Endothelial cell (in vitro differentiated cells): ENCODE data around the gene ERGIC1. TPM values are rescaled to one million over a fixed set of nuclear protein-coding genes. Genes with fewer than 3 reads are reported as not detected.

Experiments used
- DNase-seq: peaks from one replicate; pipeline ENCODE4 v3.0.0; 2021; ENCODE audit warnings: low spot score
- H3K27ac Mint-ChIP-seq: one replicate; pipeline ENCODE4 v1.8.0; 2021; ENCODE audit warnings: mixed read lengths, inconsistent platforms; ENCODE audit not compliant: unreplicated experiment
- H3K27me3 Mint-ChIP-seq: one replicate; pipeline ENCODE4 v1.8.0; 2021; ENCODE audit warnings: mild to moderate bottlenecking, moderate library complexity, mixed read lengths, inconsistent platforms; ENCODE audit not compliant: unreplicated experiment
- H3K36me3 Mint-ChIP-seq: one replicate; pipeline ENCODE4 v1.8.0; 2021; ENCODE audit warnings: mild to moderate bottlenecking, low read depth, mixed read lengths, inconsistent platforms; ENCODE audit not compliant: unreplicated experiment
- H3K4me1 Mint-ChIP-seq: one replicate; pipeline ENCODE4 v1.8.0; 2021; ENCODE audit warnings: mild to moderate bottlenecking, mixed read lengths, inconsistent platforms; ENCODE audit not compliant: unreplicated experiment
- H3K4me3 Mint-ChIP-seq: one replicate; pipeline ENCODE4 v1.8.0; 2021; ENCODE audit warnings: mild to moderate bottlenecking, mixed read lengths, inconsistent platforms; ENCODE audit not compliant: unreplicated experiment
- H3K9me3 Mint-ChIP-seq: one replicate; pipeline ENCODE4 v1.8.0; 2021; ENCODE audit warnings: mixed read lengths, inconsistent platforms; ENCODE audit not compliant: unreplicated experiment
- total RNA-seq: library from RNA; stranded (reverse); fragmentation: NEBNext Ultra II Directional; extraction: Animal tissue kit (Norgen Biotek cat#: 25700); gene quantifications from one replicate; pipeline ENCODE4 v1.2.1, GENCODE V29; 2021; ENCODE audit not compliant: unreplicated experiment
- TF ChIP-seq, protein P1 (sequence below): fragments of 200-600 bp; sonication (generic); IDR thresholded peaks from one replicate; pipeline ENCODE4 v1.5.0; 2021; ENCODE audit warnings: antibody characterized with exemption; ENCODE audit not compliant: unreplicated experiment

The ERGIC1 gene
- total RNA-seq, 1 donor from 2014 or later = 67.1 TPM

GRCh38 chr5:172949426-172949825 lies 115.4 kb downstream of the ERGIC1 start:
- H3K4me3 Mint-ChIP-seq = no peak overlapping the region
- H3K27ac Mint-ChIP-seq = no peak overlapping the region
- no peaks in the 10 kb centered on the region for H3K9me3 Mint-ChIP-seq
- no peak for DNase-seq
- peaks cover 8% of the 10 kb centered on the region for H3K36me3 Mint-ChIP-seq
- H3K27me3 Mint-ChIP-seq = peaks cover 15% of the 10 kb centered on the region
- H3K4me1 Mint-ChIP-seq = no peaks in the 10 kb centered on the region
- TF ChIP-seq, protein P1, sequence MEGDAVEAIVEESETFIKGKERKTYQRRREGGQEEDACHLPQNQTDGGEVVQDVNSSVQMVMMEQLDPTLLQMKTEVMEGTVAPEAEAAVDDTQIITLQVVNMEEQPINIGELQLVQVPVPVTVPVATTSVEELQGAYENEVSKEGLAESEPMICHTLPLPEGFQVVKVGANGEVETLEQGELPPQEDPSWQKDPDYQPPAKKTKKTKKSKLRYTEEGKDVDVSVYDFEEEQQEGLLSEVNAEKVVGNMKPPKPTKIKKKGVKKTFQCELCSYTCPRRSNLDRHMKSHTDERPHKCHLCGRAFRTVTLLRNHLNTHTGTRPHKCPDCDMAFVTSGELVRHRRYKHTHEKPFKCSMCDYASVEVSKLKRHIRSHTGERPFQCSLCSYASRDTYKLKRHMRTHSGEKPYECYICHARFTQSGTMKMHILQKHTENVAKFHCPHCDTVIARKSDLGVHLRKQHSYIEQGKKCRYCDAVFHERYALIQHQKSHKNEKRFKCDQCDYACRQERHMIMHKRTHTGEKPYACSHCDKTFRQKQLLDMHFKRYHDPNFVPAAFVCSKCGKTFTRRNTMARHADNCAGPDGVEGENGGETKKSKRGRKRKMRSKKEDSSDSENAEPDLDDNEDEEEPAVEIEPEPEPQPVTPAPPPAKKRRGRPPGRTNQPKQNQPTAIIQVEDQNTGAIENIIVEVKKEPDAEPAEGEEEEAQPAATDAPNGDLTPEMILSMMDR = no peak

- Mint-ChIP-seq H3K4me1 (no peaks in the 10 kb centered on the region), H3K4me3 (no peak overlapping the region), H3K27me3 (peaks cover 13% of the 10 kb centered on the region), H3K9me3 (no peaks in the 10 kb centered on the region), H3K36me3 (peaks cover 4% of the 10 kb centered on the region), H3K27ac (no peak overlapping the region)
- DNase-seq = no peak
- TF ChIP-seq, protein P1 = no peak
Measured at GRCh38 chr5:172950176-172950965, 116.3 kb downstream of the ERGIC1 start.

- H3K27ac Mint-ChIP-seq = no peak overlapping the region
- TF ChIP-seq, protein P1 = no peak
- no peaks in the 10 kb centered on the region for H3K4me1 Mint-ChIP-seq
- peaks cover 3% of the 10 kb centered on the region for H3K36me3 Mint-ChIP-seq
- peak overlapping the region; percentile 60 for H3K4me3 Mint-ChIP-seq
- DNase-seq = no peak
- H3K9me3 Mint-ChIP-seq = no peaks in the 10 kb centered on the region
- peaks cover 13% of the 10 kb centered on the region for H3K27me3 Mint-ChIP-seq
Measured at GRCh38 chr5:172951371-172952033, 117.5 kb downstream of the ERGIC1 start.

DNA sequence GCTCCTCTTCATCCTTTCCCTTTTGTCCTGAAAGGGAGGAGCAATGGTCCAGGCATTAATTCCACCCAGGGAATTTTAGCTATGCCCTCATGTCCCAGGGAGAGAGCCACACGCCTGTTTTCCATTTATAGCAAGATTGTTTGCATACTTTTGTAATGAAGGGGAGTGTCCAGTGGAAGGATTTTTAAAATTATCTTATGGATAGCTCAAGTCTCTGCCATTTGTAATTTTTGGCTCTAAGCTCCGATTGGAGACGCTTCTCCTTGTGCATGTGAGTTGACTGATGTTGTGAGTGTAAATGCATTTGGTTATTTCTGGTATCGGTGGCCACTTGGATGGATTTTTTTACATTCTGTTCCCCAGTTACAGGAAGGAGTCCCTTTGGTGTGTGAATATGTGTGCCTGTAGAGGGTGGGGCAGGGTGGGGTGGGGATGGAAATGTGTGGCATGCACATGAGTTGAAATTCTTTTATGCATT lies 118.0 kb downstream of the ERGIC1 start:
- Mint-ChIP-seq H3K27me3 (peaks cover 15% of the 10 kb centered on the region), H3K27ac (no peak overlapping the region), H3K36me3 (peaks cover 3% of the 10 kb centered on the region), H3K9me3 (no peaks in the 10 kb centered on the region), H3K4me3 (no peak overlapping the region), H3K4me1 (no peaks in the 10 kb centered on the region)
- TF ChIP-seq, protein P1 = no peak
- no peak for DNase-seq
